GM12892 (cell line): ENCODE measurements around the gene KMT2B.

Experiments
- POLR2A ChIP-seq: IDR thresholded peaks from 2 replicates; pipeline ENCODE4 v1.6.1; 2011; ENCODE audit warnings: low read depth, low read length, control low read depth
- TAF1 ChIP-seq: IDR thresholded peaks from 2 replicates; pipeline ENCODE4 v1.6.1; 2011; ENCODE audit warnings: low read depth, mild to moderate bottlenecking, control low read depth, low read length, borderline replicate concordance

- no peak for TF ChIP-seq POLR2A
- no peak for TF ChIP-seq TAF1
Measured at GRCh38 chr19:35692010-35692409, 25.8 kb upstream of the KMT2B start.
